Naive thymus-derived CD4-positive, alpha-beta T cell (primary cell): ENCODE results near the gene TAF1B. TPM values are rescaled to one million over a fixed set of nuclear protein-coding genes. Genes with fewer than 3 reads are reported as not detected.

Source experiments
- ATAC-seq: fragments of 150-1000 bp; cut with Tn5 transposase; 2 replicates; pipeline ENCODE4 v1.10.0; 2021; ENCODE audit warnings: mild to moderate bottlenecking, moderate library complexity
- CTCF ChIA-PET: fragments of 350-600 bp; sonication (Branson Sonifier 250); formaldehyde crosslinking; loops from one replicate; lab custom pipeline; 2021; ENCODE audit warnings: antibody characterized with exemption; lab: Charles Lee
- POLR2A ChIA-PET: fragments of 350-600 bp; sonication (Branson Sonifier 250); formaldehyde crosslinking; loops from one replicate; lab custom pipeline; 2021; ENCODE audit warnings: antibody characterized with exemption, inconsistent platforms; lab: Charles Lee
- DNase-seq, 9 donors: peaks; one replicate each; pipeline versions ENCODE4 v3.0.0 to v3.0.0-alpha.2; 2020 to 2022; ENCODE audit warnings: mixed read lengths in 1 of 9
- H3K27ac ChIP-seq: one replicate; pipeline ENCODE4 v1.7.0; 2013; ENCODE audit warnings: mild to moderate bottlenecking, low read depth, low read length, moderate library complexity
- H3K27me3 ChIP-seq, 2 donors: one replicate each; pipeline ENCODE4 v1.7.0; 2013; ENCODE audit warnings: low read length in 2 of 2, mild to moderate bottlenecking in 2 of 2, moderate library complexity in 2 of 2; ENCODE audit not compliant: control insufficient read depth in 2 of 2, insufficient read depth in 2 of 2
- H3K36me3 ChIP-seq, 3 experiments: 1 replicate in 2 of 3; 2 replicates in 1 of 3; pipeline ENCODE4 v1.7.0; 2013; ENCODE audit warnings: low read length in 3 of 3, mild to moderate bottlenecking in 3 of 3, moderate library complexity in 1 of 3; ENCODE audit not compliant: insufficient read depth in 3 of 3, control insufficient read depth in 2 of 3
- H3K4me1 ChIP-seq, 2 donors: one replicate each; pipeline ENCODE4 v1.7.0; 2013; ENCODE audit warnings: low read length in 2 of 2, mild to moderate bottlenecking in 2 of 2, moderate library complexity in 1 of 2; ENCODE audit not compliant: control insufficient read depth in 2 of 2, insufficient read depth in 2 of 2
- H3K4me3 ChIP-seq: 2 replicates; pipeline ENCODE4 v1.7.0; 2013; ENCODE audit warnings: mild to moderate bottlenecking, low read length
- H3K9me3 ChIP-seq, 3 experiments: 1 replicate in 2 of 3; 2 replicates in 1 of 3; pipeline ENCODE4 v1.7.0; 2013; ENCODE audit warnings: low read length in 3 of 3; ENCODE audit not compliant: control insufficient read depth in 2 of 3
- H3K27ac Mint-ChIP-seq, 9 donors: one replicate each; pipeline ENCODE4 v1.8.0; 2020 to 2022; ENCODE audit warnings: mixed read lengths in 9 of 9, mild to moderate bottlenecking in 8 of 9, moderate library complexity in 5 of 9, inconsistent platforms in 2 of 9
- H3K27me3 Mint-ChIP-seq, 5 donors: one replicate each; pipeline ENCODE4 v1.8.0; 2021 to 2022; ENCODE audit warnings: mixed read lengths in 5 of 5, mild to moderate bottlenecking in 1 of 5
- H3K36me3 Mint-ChIP-seq, 5 donors: one replicate each; pipeline ENCODE4 v1.8.0; 2020 to 2022; ENCODE audit warnings: mixed read lengths in 5 of 5, mild to moderate bottlenecking in 3 of 5, inconsistent platforms in 1 of 5
- H3K4me1 Mint-ChIP-seq, 7 donors: one replicate each; pipeline ENCODE4 v1.8.0; 2020 to 2022; ENCODE audit warnings: mixed read lengths in 7 of 7, mild to moderate bottlenecking in 3 of 7, inconsistent platforms in 1 of 7
- H3K4me3 Mint-ChIP-seq, 10 donors: one replicate each; pipeline ENCODE4 v1.8.0; 2020 to 2022; ENCODE audit warnings: mild to moderate bottlenecking in 10 of 10, mixed read lengths in 10 of 10, moderate library complexity in 6 of 10, inconsistent platforms in 2 of 10
- H3K9me3 Mint-ChIP-seq, 11 donors: one replicate each; pipeline ENCODE4 v1.8.0; 2020 to 2022; ENCODE audit warnings: mixed read lengths in 11 of 11, mild to moderate bottlenecking in 4 of 11, inconsistent platforms in 1 of 11, moderate library complexity in 1 of 11
- intact Hi-C, 2 donors: fragments of 100-400 bp; cut with micrococcal nuclease; formaldehyde crosslinking; loops; one replicate each; pipeline ENCODE4 v1.15.1; 2023
- polyA plus RNA-seq, 2 donors: library from polyadenylated mRNA; unstranded; fragments of 300-500 nt; fragmentation: Illumina TruSeq; gene quantifications; one replicate each; pipeline ENCODE4 v1.2.3, GENCODE V29; 2021
- total RNA-seq, 6 experiments: library from RNA in 5 of 6; stranded (reverse) in 5 of 6; gene quantifications; 1 replicate in 5 of 6; 2 replicates in 1 of 6; pipeline ENCODE4 v1.2.3 and lab custom pipeline; 2021 to 2026

TAF1B gene
- total and polyA plus RNA-seq, 7 experiments from 2014 or later: 7.2 to 28.2 (median 16.0) TPM

GRCh38 chr2:9981655-9982054, 138.4 kb downstream of the TAF1B start:
- no peak overlapping the region for H3K27ac ChIP-seq
- H3K27ac Mint-ChIP-seq: no peak overlapping the region
- no peak for ATAC-seq
- DNase-seq: no peak
- no peaks in the 10 kb centered on the region for H3K9me3 ChIP-seq
- peaks cover 0 to 4% (median 0%) of the 10 kb centered on the region in 5 donors for H3K36me3 Mint-ChIP-seq
- H3K9me3 Mint-ChIP-seq: peaks cover 0 to 3% (median 0%) of the 10 kb centered on the region in 11 donors
- ChIA-PET POLR2A (no interaction called here), CTCF (interaction anchor here (1.0 to 1.2 kb wide), 2 partner anchors 66 to 68 kb away, joined by 4 read pairs; no protein-coding TSS in a partner anchor)
- H3K27me3 Mint-ChIP-seq: peaks cover 0 to 23% (median 12%) of the 10 kb centered on the region in 5 donors
- no peak overlapping the region for H3K4me3 ChIP-seq
- no peak overlapping the region for H3K4me3 Mint-ChIP-seq
- no peaks in the 10 kb centered on the region for H3K27me3 ChIP-seq
- H3K36me3 ChIP-seq: no peaks in the 10 kb centered on the region
- H3K4me1 Mint-ChIP-seq: peaks cover 10 to 18% (median 16%) of the 10 kb centered on the region in 7 donors
- H3K4me1 ChIP-seq: no peaks in the 10 kb centered on the region
- intact Hi-C loops: loop anchor here in 1 of 2 donors (5.0 kb wide), 2 partner anchors 291 to 686 kb away; no protein-coding TSS in a partner anchor

- no peaks in the 10 kb centered on the region for H3K4me1 ChIP-seq
- DNase-seq (no peak), ATAC-seq (no peak)
- Mint-ChIP-seq H3K9me3 (peaks cover 0 to 3% (median 0%) of the 10 kb centered on the region in 11 donors), H3K36me3 (peaks cover 0 to 4% (median 0%) of the 10 kb centered on the region in 5 donors), H3K4me1 (peaks cover 10 to 18% (median 16%) of the 10 kb centered on the region in 7 donors), H3K4me3 (no peak overlapping the region), H3K27ac (peak overlapping the region in 1 of 9 donors; percentile 38), H3K27me3 (peaks cover 0 to 23% (median 12%) of the 10 kb centered on the region in 5 donors)
- no peak overlapping the region for H3K27ac ChIP-seq
- H3K4me3 ChIP-seq: no peak overlapping the region
- ChIA-PET CTCF (interaction anchor here (1.2 to 6.5 kb wide), 2 partner anchors 67 to 68 kb away, joined by 4 to 153 read pairs; no protein-coding TSS in a partner anchor), POLR2A (no interaction called here)
- H3K27me3 ChIP-seq: no peaks in the 10 kb centered on the region
- intact Hi-C loops: loop anchor here in 1 of 2 donors (5.0 kb wide), 2 partner anchors 290 to 685 kb away; no protein-coding TSS in a partner anchor
- no peaks in the 10 kb centered on the region for H3K9me3 ChIP-seq
- H3K36me3 ChIP-seq: no peaks in the 10 kb centered on the region
Measured at GRCh38 chr2:9982248-9982647, 139.0 kb downstream of the TAF1B start.

GRCh38 chr2:9982891-9983290, 139.6 kb downstream of the TAF1B start:
- no peak overlapping the region for H3K4me3 Mint-ChIP-seq
- ATAC-seq: no peak
- Histone ChIP-seq H3K27me3 (no peaks in the 10 kb centered on the region), H3K36me3 (no peaks in the 10 kb centered on the region), H3K9me3 (no peaks in the 10 kb centered on the region), H3K4me1 (no peaks in the 10 kb centered on the region), H3K27ac (no peak overlapping the region), H3K4me3 (no peak overlapping the region)
- H3K9me3 Mint-ChIP-seq: peaks cover 0 to 3% (median 0%) of the 10 kb centered on the region in 11 donors
- intact Hi-C loops: loop anchor here in 1 of 2 donors (5.0 kb wide), 2 partner anchors 289 to 684 kb away; no protein-coding TSS in a partner anchor
- peaks cover 10 to 18% (median 16%) of the 10 kb centered on the region in 7 donors for H3K4me1 Mint-ChIP-seq
- H3K27ac Mint-ChIP-seq: no peak overlapping the region
- CTCF ChIA-PET: interaction anchor here (0.6 to 6.5 kb wide), 4 partner anchors 11 to 365 kb away, joined by 3 to 153 read pairs (median 8); no protein-coding TSS in a partner anchor
- H3K36me3 Mint-ChIP-seq: peaks cover 0 to 4% (median 0%) of the 10 kb centered on the region in 5 donors
- DNase-seq: no peak
- H3K27me3 Mint-ChIP-seq: peaks cover 0 to 21% (median 10%) of the 10 kb centered on the region in 5 donors
- POLR2A ChIA-PET: interaction anchor here (0.7 kb wide), 1 partner anchor 141 kb away, joined by 4 read pairs; no protein-coding TSS in a partner anchor

GRCh38 chr2:9983401-9984216, 140.3 kb downstream of the TAF1B start:
- no peaks in the 10 kb centered on the region for H3K36me3 ChIP-seq
- peak; percentile 13 for ATAC-seq
- H3K27ac ChIP-seq: no peak overlapping the region
- ChIA-PET CTCF (interaction anchor here (0.6 to 6.5 kb wide), 20 partner anchors 10 to 366 kb away, joined by 3 to 153 read pairs (median 4); no protein-coding TSS in a partner anchor), POLR2A (interaction anchor here (0.7 to 2.1 kb wide), 4 partner anchors 9 to 142 kb away, joined by 4 to 10 read pairs (median 6); no protein-coding TSS in a partner anchor)
- no peaks in the 10 kb centered on the region for H3K9me3 ChIP-seq
- H3K9me3 Mint-ChIP-seq: no peaks in the 10 kb centered on the region
- H3K27me3 ChIP-seq: no peaks in the 10 kb centered on the region
- no peak overlapping the region for H3K4me3 Mint-ChIP-seq
- H3K4me1 ChIP-seq: no peaks in the 10 kb centered on the region
- no peak overlapping the region for H3K27ac Mint-ChIP-seq
- peaks cover 0 to 21% (median 5%) of the 10 kb centered on the region in 5 donors for H3K27me3 Mint-ChIP-seq
- peaks cover 9 to 18% (median 14%) of the 10 kb centered on the region in 7 donors for H3K4me1 Mint-ChIP-seq
- H3K4me3 ChIP-seq: no peak overlapping the region
- no peak for DNase-seq
- no peaks in the 10 kb centered on the region for H3K36me3 Mint-ChIP-seq
- intact Hi-C loops: loop anchor here (1.0 to 5.0 kb wide), 6 partner anchors 33 to 684 kb away; partner anchors contain the start of gene GRHL1 (in 1 of the 2)

Other genes starting within 250 kb of the TAF1B start
- gene YWHAQ, start 212.5 kb upstream of the TAF1B start, total RNA-seq: 100 to 1,000 TPM in 2 of 5 experiments, 10 to 100 TPM in 3; 67.3 to 189 (median 83.3) TPM
- 100 to 1,000 TPM; 118 to 185 TPM for gene YWHAQ, start 212.5 kb upstream of the TAF1B start, polyA plus RNA-seq
- 1 to 10 TPM in 1 of 5 experiments, under 1 TPM in 4; 0.19 to 1.3 (median 0.56) TPM for gene GRHL1, start 108.2 kb downstream of the TAF1B start, total RNA-seq
- under 1 TPM in 1 of 2 donors, not detected in 1; 0.33 TPM for gene GRHL1, start 108.2 kb downstream of the TAF1B start, polyA plus RNA-seq
- gene KLF11, start 200.1 kb downstream of the TAF1B start, total RNA-seq: 10 to 100 TPM in 2 of 5 experiments, 1 to 10 TPM in 3; 2.7 to 48.6 (median 6.8) TPM
- 1 to 10 TPM; 1.3 to 1.7 TPM for gene KLF11, start 200.1 kb downstream of the TAF1B start, polyA plus RNA-seq
- 1 to 10 TPM in 1 of 5 experiments, not detected in 4; 1.3 TPM for gene CYS1, start 236.9 kb downstream of the TAF1B start, total RNA-seq
- not detected for gene CYS1, start 236.9 kb downstream of the TAF1B start, polyA plus RNA-seq